ENCODE data around the gene DLX4.

Gene DLX4

DNA sequence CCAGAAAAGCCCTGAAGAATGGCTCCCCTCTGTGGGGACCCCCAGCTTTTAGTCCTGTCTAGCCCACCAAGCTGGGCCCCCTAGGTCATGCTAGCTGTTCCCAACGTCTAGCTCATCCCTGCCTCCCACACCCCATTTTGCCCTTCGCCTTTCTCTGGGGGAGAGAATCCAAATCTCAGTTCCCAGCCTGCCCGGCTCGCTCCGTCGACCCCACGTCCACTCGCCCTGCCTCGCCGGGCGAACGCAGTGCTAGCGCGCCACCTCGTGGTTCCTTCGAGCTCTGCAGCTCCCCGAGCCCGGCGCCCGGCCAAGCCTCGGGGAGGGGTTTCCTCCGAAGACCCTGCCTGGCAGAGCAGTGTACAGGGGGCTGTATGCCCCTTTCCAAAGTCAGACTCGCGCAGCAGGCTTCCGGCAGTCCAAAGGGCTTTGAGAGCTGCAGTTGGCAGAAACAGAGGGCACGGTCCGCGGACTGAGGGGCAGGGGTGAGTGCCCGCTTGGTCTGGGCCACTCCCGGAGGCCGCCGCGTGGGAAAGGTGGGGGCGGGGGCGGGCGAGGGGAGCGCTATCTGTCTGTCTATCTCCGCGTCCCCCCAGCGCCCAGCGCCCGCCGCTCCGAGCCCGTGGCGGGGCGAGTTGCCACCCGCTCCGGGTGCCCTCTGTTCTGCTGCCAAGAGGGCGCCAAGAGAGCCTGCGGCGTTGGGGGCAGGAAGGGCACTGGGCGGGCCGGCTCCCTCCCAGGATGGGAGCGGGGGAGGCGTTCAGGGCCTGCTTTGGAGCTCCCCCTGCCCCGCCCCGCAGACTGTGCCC, 27.7 kb downstream of the DLX4 start:
- TF ChIP-seq, protein P1, sequence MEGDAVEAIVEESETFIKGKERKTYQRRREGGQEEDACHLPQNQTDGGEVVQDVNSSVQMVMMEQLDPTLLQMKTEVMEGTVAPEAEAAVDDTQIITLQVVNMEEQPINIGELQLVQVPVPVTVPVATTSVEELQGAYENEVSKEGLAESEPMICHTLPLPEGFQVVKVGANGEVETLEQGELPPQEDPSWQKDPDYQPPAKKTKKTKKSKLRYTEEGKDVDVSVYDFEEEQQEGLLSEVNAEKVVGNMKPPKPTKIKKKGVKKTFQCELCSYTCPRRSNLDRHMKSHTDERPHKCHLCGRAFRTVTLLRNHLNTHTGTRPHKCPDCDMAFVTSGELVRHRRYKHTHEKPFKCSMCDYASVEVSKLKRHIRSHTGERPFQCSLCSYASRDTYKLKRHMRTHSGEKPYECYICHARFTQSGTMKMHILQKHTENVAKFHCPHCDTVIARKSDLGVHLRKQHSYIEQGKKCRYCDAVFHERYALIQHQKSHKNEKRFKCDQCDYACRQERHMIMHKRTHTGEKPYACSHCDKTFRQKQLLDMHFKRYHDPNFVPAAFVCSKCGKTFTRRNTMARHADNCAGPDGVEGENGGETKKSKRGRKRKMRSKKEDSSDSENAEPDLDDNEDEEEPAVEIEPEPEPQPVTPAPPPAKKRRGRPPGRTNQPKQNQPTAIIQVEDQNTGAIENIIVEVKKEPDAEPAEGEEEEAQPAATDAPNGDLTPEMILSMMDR (IDR thresholded peaks at IDR 0.05) = peak; percentile 98

GRCh38 chr17:49997301-49997650, 28.3 kb downstream of the DLX4 start:
- TF ChIP-seq, protein P1 (IDR thresholded peaks at IDR 0.05) = no peak

- TF ChIP-seq, protein P1 (IDR thresholded peaks at IDR 0.05) = peak; percentile 90
Observed at GRCh38 chr17:49997773-49998703, 29.0 kb downstream of the DLX4 start.

GRCh38 chr17:49998836-49999511, 30.0 kb downstream of the DLX4 start:
- TF ChIP-seq, protein P1 (IDR thresholded peaks at IDR 0.05) = no peak

GRCh38 chr17:50003911-50004310, 34.9 kb downstream of the DLX4 start:
- TF ChIP-seq, protein P1 (IDR thresholded peaks at IDR 0.05) = no peak

DNA sequence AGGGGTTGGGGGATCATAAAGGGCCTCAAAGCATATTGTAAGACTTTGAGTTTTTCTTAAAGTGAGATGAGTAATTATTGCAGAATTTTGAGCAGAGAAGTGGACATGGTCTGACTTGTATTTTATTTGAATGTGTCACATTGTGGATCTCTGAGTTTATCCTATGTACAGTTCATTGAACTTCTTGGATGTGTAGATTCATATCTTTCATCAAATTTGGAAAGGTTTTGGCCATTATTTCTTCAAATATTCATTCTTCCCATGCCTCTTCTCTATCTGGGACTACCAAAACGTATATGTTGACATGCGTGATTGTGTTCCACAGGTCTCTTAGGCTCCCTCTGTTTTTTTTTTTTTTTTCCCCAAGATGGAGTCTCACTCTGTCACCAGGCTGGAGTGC, 40.3 kb downstream of the DLX4 start:
- TF ChIP-seq, protein P1 (IDR thresholded peaks at IDR 0.05) = no peak

DNA sequence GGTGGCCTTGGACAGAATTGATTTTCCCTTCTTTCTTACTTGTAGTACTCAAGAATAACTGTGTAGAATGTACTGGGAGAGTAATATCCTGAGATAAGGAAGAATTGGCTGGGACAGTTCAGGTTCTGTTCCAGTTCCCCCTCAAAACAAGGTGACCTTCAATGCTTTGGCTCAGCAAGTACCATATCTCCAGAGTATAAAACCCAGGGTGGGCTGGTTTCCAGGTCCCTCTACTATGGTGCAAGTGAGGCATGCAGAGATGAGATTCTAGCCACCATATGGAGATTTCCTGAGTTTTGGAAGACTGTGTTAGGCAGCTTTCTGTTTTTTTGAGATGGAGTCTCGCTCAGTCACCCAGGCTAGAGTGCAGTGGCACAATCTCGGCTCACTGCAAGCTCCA, 44.1 kb downstream of the DLX4 start:
- TF ChIP-seq, protein P1 (IDR thresholded peaks at IDR 0.05) = no peak

Measured in LNCAP (cell line).